ENCODE data around the gene ZNF710.

GRCh38 chr15:90024406-90024805 is 23.3 kb downstream of the ZNF710 start:
- TF ChIP-seq CTCF (IDR thresholded peaks at IDR 0.05) (no peak), POLR2AphosphoS5 (IDR thresholded peaks at IDR 0.05; ENCODE audit: low read depth, low read length) (no peak), EP300 (IDR thresholded peaks at IDR 0.05; ENCODE audit: borderline replicate concordance in 1 of 2, low read depth in 1 of 2, low read length in 1 of 2) (no peak), CHD2 (IDR thresholded peaks at IDR 0.05; ENCODE audit: low read length, partially characterized antibody) (no peak), RFX5 (IDR thresholded peaks at IDR 0.05; ENCODE audit: low read length) (no peak)
